Stimulated activated naive CD8-positive, alpha-beta T cell treated with anti-CD3 and anti-CD28 coated beads, Interleukin-15, Interleukin-2, amounts not matched to agents 100 U/mL and 50 U/mL, for 24 hours (primary cell): ENCODE measurements around the gene CRYGA.
"Not testable (repeated sequence)": the region's sequence is repeated elsewhere in the genome, so short reads cannot be mapped to it uniquely, and the experiment has no call there.

Experiments
- ATAC-seq: fragments of 150-1000 bp; cut with Tn5 transposase; one replicate; pipeline ENCODE4 v1.10.0; 2021
- DNase-seq: peaks from one replicate; pipeline ENCODE4 v3.0.0; 2021

CRYGA gene

GRCh38 chr2:208125251-208125650 lies 38.1 kb downstream of the CRYGA start:
- ATAC-seq: no peak
- DNase-seq: no peak

GRCh38 chr2:208124013-208124715 lies 39.2 kb downstream of the CRYGA start, which contains the start of gene CRYGD:
TSS of gene CRYGD (minus strand) at chr2:208124524. CDS start at chr2:208124473, 51 bp downstream.
- ATAC-seq (peak; percentile 69), DNase-seq (peak; percentile 33)

DNA sequence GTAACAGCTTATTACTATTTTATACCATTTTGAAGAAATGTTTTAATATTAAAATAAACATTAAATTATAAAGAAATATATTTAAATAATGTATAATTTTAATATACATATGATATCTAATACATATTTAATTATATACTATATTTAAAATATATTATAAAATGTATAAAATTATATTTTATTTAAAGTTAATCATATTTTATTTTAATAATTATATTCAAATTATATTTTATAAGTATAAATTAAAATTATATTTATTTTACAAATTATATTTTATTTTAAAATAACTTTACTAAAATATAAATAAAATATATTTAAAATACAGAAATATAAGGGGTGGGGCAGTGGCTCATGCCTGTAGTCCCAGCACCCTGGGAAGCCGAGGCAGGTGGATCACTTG lies 41.1 kb downstream of the CRYGA start:
- ATAC-seq: no peak
- DNase-seq: no peak

- no peak for ATAC-seq
Measured at GRCh38 chr2:208118918-208119317, 44.5 kb downstream of the CRYGA start.

DNA sequence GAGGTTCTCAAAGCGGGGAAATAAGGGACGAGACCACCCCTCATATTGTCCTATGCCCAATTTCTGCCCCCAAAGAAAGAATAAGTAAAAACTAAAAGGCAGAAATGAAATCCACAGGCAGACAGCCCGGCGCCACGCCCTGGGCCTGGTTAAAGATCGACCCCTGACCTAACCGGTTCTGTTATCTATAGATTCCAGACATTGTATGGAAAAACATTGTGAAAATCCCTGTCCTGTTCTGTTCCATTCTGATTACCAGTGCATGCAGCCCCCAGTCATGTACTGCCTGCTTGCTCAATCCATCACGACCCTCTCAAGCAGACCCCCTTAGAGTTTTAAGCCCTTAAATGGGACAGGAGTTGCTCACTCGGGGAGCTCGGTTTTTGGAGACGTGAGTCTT lies 46.0 kb downstream of the CRYGA start:
- not testable (repeated sequence) for DNase-seq, ATAC-seq

More at GRCh38 chr2:208118918-208119317, 44.5 kb downstream of the CRYGA start:
- DNase-seq: no peak

DNA sequence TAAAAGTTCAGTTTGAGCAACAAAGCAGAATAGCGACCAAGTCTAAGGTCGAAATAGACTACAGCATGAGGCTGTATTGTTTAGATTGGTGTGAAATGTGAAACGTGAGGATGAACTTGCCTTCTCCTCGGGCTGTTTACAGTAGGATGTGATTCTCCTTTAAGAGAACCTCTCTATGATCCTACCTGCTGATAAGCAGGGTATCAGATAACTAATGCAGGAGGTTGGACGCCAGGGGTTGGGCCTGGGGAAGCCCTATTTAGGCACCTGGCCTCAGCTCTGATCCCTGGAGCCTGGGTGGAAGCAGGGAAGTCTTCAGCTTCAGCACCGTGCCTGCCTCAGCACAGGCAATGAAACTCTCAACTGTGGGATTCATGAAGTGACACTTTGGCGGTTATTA lies 50.4 kb downstream of the CRYGA start:
- DNase-seq (no peak), ATAC-seq (no peak)

GRCh38 chr2:208112273-208112745 lies 51.1 kb downstream of the CRYGA start:
- ATAC-seq, DNase-seq: not testable (repeated sequence)
